ENCODE data around the gene CTDP1.

DNA sequence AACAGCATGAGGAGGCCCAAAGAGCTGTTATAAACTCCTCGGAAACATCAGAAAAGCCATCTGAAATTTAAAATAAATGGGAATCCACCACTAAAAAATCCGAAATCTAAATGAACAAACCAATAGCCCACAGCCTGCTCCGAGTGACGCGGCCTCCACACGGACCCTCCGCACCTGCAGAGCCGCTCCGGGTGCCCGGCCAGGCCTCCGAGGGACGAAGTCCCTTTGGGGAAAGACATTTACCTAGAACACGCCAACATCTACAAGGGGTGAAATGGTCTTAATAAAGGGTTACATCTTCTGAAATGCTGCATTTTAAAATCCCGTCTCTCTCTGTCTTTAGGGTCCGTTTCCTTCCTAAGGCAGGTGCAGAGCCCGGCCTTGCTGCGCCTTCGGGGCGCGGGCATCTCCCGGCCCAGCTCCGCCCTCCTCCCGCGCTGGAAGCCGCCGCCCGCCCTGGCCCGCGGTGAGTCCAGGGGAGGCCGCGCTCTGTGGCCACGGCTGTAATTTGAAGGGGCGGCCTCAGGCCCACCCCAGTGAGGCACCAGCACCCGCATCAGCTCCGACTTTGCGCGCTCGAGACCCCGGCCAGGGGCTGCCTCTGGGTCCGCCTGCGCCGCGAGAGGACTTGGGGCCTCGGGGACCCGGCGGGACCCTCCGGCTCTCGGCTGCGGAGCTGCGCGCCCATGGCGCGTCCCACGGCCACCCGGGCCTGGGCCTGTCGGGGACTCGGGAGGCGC lies 42.3 kb upstream of the CTDP1 start:
- TF ChIP-seq, protein P1, sequence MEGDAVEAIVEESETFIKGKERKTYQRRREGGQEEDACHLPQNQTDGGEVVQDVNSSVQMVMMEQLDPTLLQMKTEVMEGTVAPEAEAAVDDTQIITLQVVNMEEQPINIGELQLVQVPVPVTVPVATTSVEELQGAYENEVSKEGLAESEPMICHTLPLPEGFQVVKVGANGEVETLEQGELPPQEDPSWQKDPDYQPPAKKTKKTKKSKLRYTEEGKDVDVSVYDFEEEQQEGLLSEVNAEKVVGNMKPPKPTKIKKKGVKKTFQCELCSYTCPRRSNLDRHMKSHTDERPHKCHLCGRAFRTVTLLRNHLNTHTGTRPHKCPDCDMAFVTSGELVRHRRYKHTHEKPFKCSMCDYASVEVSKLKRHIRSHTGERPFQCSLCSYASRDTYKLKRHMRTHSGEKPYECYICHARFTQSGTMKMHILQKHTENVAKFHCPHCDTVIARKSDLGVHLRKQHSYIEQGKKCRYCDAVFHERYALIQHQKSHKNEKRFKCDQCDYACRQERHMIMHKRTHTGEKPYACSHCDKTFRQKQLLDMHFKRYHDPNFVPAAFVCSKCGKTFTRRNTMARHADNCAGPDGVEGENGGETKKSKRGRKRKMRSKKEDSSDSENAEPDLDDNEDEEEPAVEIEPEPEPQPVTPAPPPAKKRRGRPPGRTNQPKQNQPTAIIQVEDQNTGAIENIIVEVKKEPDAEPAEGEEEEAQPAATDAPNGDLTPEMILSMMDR (IDR thresholded peaks at IDR 0.05; ENCODE audit: low read depth, low read length, missing input control): no peak
- TF ChIP-seq, protein P2, sequence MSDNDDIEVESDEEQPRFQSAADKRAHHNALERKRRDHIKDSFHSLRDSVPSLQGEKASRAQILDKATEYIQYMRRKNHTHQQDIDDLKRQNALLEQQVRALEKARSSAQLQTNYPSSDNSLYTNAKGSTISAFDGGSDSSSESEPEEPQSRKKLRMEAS (IDR thresholded peaks at IDR 0.05): no peak
- TF ChIP-seq, protein P3, sequence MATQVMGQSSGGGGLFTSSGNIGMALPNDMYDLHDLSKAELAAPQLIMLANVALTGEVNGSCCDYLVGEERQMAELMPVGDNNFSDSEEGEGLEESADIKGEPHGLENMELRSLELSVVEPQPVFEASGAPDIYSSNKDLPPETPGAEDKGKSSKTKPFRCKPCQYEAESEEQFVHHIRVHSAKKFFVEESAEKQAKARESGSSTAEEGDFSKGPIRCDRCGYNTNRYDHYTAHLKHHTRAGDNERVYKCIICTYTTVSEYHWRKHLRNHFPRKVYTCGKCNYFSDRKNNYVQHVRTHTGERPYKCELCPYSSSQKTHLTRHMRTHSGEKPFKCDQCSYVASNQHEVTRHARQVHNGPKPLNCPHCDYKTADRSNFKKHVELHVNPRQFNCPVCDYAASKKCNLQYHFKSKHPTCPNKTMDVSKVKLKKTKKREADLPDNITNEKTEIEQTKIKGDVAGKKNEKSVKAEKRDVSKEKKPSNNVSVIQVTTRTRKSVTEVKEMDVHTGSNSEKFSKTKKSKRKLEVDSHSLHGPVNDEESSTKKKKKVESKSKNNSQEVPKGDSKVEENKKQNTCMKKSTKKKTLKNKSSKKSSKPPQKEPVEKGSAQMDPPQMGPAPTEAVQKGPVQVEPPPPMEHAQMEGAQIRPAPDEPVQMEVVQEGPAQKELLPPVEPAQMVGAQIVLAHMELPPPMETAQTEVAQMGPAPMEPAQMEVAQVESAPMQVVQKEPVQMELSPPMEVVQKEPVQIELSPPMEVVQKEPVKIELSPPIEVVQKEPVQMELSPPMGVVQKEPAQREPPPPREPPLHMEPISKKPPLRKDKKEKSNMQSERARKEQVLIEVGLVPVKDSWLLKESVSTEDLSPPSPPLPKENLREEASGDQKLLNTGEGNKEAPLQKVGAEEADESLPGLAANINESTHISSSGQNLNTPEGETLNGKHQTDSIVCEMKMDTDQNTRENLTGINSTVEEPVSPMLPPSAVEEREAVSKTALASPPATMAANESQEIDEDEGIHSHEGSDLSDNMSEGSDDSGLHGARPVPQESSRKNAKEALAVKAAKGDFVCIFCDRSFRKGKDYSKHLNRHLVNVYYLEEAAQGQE (IDR thresholded peaks at IDR 0.05): no peak
- TF ChIP-seq EGR1 (IDR thresholded peaks at IDR 0.05; ENCODE audit: low read depth in 2 of 2): no peak
- TF ChIP-seq SP1 (IDR thresholded peaks at IDR 0.05): no peak
- TF ChIP-seq GABPA (IDR thresholded peaks at IDR 0.05 in 1 of 2, conservative IDR thresholded peaks at IDR 0.05 in 1 of 2): no peak
- TF ChIP-seq YY1 (IDR thresholded peaks at IDR 0.05): no peak
- no peak for TF ChIP-seq RAD21 (IDR thresholded peaks at IDR 0.05)
- TF ChIP-seq, protein P4, sequence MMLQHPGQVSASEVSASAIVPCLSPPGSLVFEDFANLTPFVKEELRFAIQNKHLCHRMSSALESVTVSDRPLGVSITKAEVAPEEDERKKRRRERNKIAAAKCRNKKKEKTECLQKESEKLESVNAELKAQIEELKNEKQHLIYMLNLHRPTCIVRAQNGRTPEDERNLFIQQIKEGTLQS (IDR thresholded peaks at IDR 0.05): no peak
- TF ChIP-seq FOXA1 (IDR thresholded peaks at IDR 0.05): no peak
- TF ChIP-seq, protein P5, sequence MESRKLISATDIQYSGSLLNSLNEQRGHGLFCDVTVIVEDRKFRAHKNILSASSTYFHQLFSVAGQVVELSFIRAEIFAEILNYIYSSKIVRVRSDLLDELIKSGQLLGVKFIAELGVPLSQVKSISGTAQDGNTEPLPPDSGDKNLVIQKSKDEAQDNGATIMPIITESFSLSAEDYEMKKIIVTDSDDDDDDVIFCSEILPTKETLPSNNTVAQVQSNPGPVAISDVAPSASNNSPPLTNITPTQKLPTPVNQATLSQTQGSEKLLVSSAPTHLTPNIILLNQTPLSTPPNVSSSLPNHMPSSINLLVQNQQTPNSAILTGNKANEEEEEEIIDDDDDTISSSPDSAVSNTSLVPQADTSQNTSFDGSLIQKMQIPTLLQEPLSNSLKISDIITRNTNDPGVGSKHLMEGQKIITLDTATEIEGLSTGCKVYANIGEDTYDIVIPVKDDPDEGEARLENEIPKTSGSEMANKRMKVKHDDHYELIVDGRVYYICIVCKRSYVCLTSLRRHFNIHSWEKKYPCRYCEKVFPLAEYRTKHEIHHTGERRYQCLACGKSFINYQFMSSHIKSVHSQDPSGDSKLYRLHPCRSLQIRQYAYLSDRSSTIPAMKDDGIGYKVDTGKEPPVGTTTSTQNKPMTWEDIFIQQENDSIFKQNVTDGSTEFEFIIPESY (IDR thresholded peaks at IDR 0.05): no peak
- TF ChIP-seq RXRA (IDR thresholded peaks at IDR 0.05): no peak
- no peak for TF ChIP-seq TAF1 (conservative IDR thresholded peaks at IDR 0.05)
- no peak for TF ChIP-seq NR2F2 (IDR thresholded peaks at IDR 0.05)

All from liver (tissue), 3 donors.